ENCODE measurements around the gene RTRAF. TPM values are rescaled to one million over a fixed set of nuclear protein-coding genes. Genes with fewer than 3 reads are reported as not detected.

RTRAF gene
- polyA plus RNA-seq, 1 of the 3 experiments (the other 2 are of a cell fraction), result 43.6 TPM

DNA sequence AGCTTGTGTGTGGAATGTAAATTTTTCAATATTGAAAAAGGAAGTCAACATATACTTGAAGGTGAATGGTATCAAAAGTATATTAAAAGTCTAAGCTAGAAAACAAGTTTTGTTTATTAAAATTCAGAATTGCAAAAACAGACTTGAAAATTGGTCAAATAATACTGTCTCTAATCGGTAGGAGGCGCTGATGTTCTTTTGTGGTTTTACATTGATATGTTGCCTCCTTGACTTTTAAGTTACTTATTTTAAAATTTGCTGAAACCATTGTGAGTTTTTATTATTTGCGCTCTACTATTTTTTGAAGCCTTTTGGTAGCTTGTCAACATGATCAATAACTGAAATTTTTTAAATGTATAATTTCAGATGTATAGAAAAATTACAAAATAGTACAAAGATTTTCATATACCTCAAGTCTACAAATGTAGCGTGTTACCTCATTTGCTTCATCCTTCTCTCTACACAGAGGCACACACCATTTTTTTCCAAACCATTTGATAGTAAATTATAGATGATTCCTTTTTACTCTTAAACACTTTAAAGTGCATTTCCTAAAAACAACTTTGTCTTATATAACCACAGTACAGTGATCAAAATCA is 6.9 kb downstream of the RTRAF start:
- Histone ChIP-seq H3K4me1 (ENCODE audit: control insufficient read depth in 1 of 2, insufficient read depth in 2 of 2, low read depth in 1 of 2, low read length in 1 of 2) (peaks cover 0 to 21% of the 10 kb centered on the region in 2 experiments; a peak in 2 of 4 replicates), H3K27me3 (ENCODE audit: insufficient read depth) (no peaks in the 10 kb centered on the region), H3K79me2 (ENCODE audit: insufficient read depth) (peaks cover 72% of the 10 kb centered on the region), H3K9ac (no peak overlapping the region), H3K36me3 (replicated peaks in 1 of 2; ENCODE audit: control insufficient read depth in 1 of 2, insufficient read depth in 2 of 2, low read length in 1 of 2) (peaks cover 76 to 97% of the 10 kb centered on the region in 2 experiments), H3K9me3 (no peaks in the 10 kb centered on the region), H3F3A (replicated peaks; ENCODE audit: insufficient read depth) (peaks cover 38% of the 10 kb centered on the region), H3K4me3 (ENCODE audit: low read depth in 2 of 2, low read length in 1 of 2) (no peak overlapping the region; a peak in 1 of 4 replicates), H3K9me2 (no peaks in the 10 kb centered on the region), H2AFZ (ENCODE audit: low read depth) (no peak overlapping the region), H4K20me1 (ENCODE audit: insufficient read depth) (no peaks in the 10 kb centered on the region), H3K4me2 (no peak overlapping the region), H3K27ac (ENCODE audit: low read depth in 2 of 2, low read length in 1 of 2) (peak overlapping the region in 1 of 2 experiments; percentile 19; a peak in 1 of 4 replicates)
- 40% methylated on average over 4 of the region's 4 CpGs for WGBS (ENCODE audit: low lambda C conversion rate)
- ChIA-PET CTCF (interaction anchor here (0.9 to 2.6 kb wide), 12 partner anchors 10 to 304 kb away, joined by 3 to 12 read pairs (median 6); partner anchors contain the start of gene NID2), POLR2A (interaction anchor here (0.6 kb wide), 1 partner anchor 132 kb away, joined by 3 read pairs; no protein-coding TSS in a partner anchor)
- TF ChIP-seq GATA2 (CRISPR knock-in tag; IDR thresholded peaks at IDR 0.05) (no peak), RFX5 (IDR thresholded peaks at IDR 0.05; ENCODE audit: low read length) (no peak), ELF1 (IDR thresholded peaks at IDR 0.05) (no peak), TCF12 (IDR thresholded peaks at IDR 0.05) (no peak), SMC3 (IDR thresholded peaks at IDR 0.05; ENCODE audit: low read depth, low read length) (peak; percentile 47), TEAD4 (IDR thresholded peaks at IDR 0.05; ENCODE audit: borderline replicate concordance, insufficient read depth) (no peak), TAF1 (IDR thresholded peaks at IDR 0.05; ENCODE audit: borderline replicate concordance, low read depth, low read length) (no peak), RAD21 (IDR thresholded peaks at IDR 0.05; ENCODE audit: low read length) (peak; percentile 66), FOSL2 (IDR thresholded peaks at IDR 0.05; ENCODE audit: borderline replicate concordance, low read depth) (no peak), RCOR1 (IDR thresholded peaks at IDR 0.05; ENCODE audit: low read length) (no peak), JUND (IDR thresholded peaks at IDR 0.05) (no peak)
- TF ChIP-seq, protein P1, sequence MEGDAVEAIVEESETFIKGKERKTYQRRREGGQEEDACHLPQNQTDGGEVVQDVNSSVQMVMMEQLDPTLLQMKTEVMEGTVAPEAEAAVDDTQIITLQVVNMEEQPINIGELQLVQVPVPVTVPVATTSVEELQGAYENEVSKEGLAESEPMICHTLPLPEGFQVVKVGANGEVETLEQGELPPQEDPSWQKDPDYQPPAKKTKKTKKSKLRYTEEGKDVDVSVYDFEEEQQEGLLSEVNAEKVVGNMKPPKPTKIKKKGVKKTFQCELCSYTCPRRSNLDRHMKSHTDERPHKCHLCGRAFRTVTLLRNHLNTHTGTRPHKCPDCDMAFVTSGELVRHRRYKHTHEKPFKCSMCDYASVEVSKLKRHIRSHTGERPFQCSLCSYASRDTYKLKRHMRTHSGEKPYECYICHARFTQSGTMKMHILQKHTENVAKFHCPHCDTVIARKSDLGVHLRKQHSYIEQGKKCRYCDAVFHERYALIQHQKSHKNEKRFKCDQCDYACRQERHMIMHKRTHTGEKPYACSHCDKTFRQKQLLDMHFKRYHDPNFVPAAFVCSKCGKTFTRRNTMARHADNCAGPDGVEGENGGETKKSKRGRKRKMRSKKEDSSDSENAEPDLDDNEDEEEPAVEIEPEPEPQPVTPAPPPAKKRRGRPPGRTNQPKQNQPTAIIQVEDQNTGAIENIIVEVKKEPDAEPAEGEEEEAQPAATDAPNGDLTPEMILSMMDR (IDR thresholded peaks at IDR 0.05), result peak; percentile 88
- no peak for DNase-seq

DNA sequence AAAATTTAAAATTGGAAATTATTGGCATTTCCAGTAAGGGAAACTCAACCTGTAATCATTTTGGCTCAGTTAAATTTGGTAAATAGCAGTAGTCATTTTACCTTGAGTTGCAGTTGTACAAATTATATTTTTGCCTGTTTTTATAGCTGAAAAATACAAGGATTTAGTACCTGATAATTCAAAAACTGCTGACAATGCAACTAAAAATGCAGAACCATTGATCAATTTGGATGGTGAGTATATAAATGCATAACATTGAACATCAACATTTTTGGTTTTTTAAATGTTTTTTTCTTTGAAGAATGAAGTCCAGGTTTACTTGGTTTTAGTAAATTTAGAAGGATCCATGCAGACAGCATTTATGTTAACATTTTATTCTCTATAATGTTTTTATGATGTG is 9.0 kb downstream of the RTRAF start:
- no peak overlapping the region for H2AFZ ChIP-seq (ENCODE audit: low read depth)
- H3K4me3 ChIP-seq (ENCODE audit: low read depth in 2 of 2, low read length in 1 of 2), result no peak overlapping the region
- peaks cover 35% of the 10 kb centered on the region for H3F3A ChIP-seq (replicated peaks; ENCODE audit: insufficient read depth)
- no peaks in the 10 kb centered on the region for H3K9me3 ChIP-seq
- no peak overlapping the region; the same call in 1 of the 2 replicates for H3K9ac ChIP-seq
- CTCF ChIA-PET, result interaction anchor here (0.9 kb wide), 1 partner anchor 16 kb away, joined by 3 read pairs; no protein-coding TSS in a partner anchor
- H3K79me2 ChIP-seq (ENCODE audit: insufficient read depth), result peaks cover 62% of the 10 kb centered on the region
- TF ChIP-seq, protein P2, sequence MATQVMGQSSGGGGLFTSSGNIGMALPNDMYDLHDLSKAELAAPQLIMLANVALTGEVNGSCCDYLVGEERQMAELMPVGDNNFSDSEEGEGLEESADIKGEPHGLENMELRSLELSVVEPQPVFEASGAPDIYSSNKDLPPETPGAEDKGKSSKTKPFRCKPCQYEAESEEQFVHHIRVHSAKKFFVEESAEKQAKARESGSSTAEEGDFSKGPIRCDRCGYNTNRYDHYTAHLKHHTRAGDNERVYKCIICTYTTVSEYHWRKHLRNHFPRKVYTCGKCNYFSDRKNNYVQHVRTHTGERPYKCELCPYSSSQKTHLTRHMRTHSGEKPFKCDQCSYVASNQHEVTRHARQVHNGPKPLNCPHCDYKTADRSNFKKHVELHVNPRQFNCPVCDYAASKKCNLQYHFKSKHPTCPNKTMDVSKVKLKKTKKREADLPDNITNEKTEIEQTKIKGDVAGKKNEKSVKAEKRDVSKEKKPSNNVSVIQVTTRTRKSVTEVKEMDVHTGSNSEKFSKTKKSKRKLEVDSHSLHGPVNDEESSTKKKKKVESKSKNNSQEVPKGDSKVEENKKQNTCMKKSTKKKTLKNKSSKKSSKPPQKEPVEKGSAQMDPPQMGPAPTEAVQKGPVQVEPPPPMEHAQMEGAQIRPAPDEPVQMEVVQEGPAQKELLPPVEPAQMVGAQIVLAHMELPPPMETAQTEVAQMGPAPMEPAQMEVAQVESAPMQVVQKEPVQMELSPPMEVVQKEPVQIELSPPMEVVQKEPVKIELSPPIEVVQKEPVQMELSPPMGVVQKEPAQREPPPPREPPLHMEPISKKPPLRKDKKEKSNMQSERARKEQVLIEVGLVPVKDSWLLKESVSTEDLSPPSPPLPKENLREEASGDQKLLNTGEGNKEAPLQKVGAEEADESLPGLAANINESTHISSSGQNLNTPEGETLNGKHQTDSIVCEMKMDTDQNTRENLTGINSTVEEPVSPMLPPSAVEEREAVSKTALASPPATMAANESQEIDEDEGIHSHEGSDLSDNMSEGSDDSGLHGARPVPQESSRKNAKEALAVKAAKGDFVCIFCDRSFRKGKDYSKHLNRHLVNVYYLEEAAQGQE (IDR thresholded peaks at IDR 0.05; ENCODE audit: low read depth, low read length), result no peak
- TF ChIP-seq RFX5 (IDR thresholded peaks at IDR 0.05; ENCODE audit: low read length), result no peak
- no peak for TF ChIP-seq GATA2 (CRISPR knock-in tag; IDR thresholded peaks at IDR 0.05)
- no peak for TF ChIP-seq SMC3 (IDR thresholded peaks at IDR 0.05; ENCODE audit: low read depth, low read length)
- TF ChIP-seq TEAD4 (IDR thresholded peaks at IDR 0.05; ENCODE audit: borderline replicate concordance, insufficient read depth), result no peak
- TF ChIP-seq RAD21 (IDR thresholded peaks at IDR 0.05; ENCODE audit: low read length), result no peak
- no peak for TF ChIP-seq POLR2AphosphoS5 (IDR thresholded peaks at IDR 0.05; ENCODE audit: low read depth, low read length)
- no peak for TF ChIP-seq TAF1 (IDR thresholded peaks at IDR 0.05; ENCODE audit: borderline replicate concordance, low read depth, low read length)
- H3K9me2 ChIP-seq, result no peaks in the 10 kb centered on the region
- no peak for DNase-seq
- no peak overlapping the region for H3K4me2 ChIP-seq
- peaks cover 74 to 97% of the 10 kb centered on the region in 2 experiments for H3K36me3 ChIP-seq (replicated peaks in 1 of 2; ENCODE audit: control insufficient read depth in 1 of 2, insufficient read depth in 2 of 2, low read length in 1 of 2)
- POLR2A ChIA-PET, result no interaction called here
- no peaks in the 10 kb centered on the region for H3K27me3 ChIP-seq (ENCODE audit: insufficient read depth)
- H3K27ac ChIP-seq (ENCODE audit: low read depth in 2 of 2, low read length in 1 of 2), result peak overlapping the region in 1 of 2 experiments; percentile 90; a peak in 2 of 4 replicates
- no peaks in the 10 kb centered on the region for H4K20me1 ChIP-seq (ENCODE audit: insufficient read depth)
- H3K4me1 ChIP-seq (ENCODE audit: control insufficient read depth in 1 of 2, insufficient read depth in 2 of 2, low read depth in 1 of 2, low read length in 1 of 2), result peaks cover 0 to 17% of the 10 kb centered on the region in 2 experiments; a peak in 2 of 4 replicates

All from SK-N-SH (cell line).